Gastrocnemius medialis (tissue), 4 donors: ENCODE data around the gene HTR1A. TPM values are rescaled to one million over a fixed set of nuclear protein-coding genes. Genes with fewer than 3 reads are reported as not detected.
A peak's percentile ranks its signal among the peaks of the same experiment; 100 is the strongest.

Experiments used
- ATAC-seq, 2 donors: fragments of 150-250 bp; one replicate each; pipeline ENCODE4 v1.9.1; 2016
- DNase-seq, 2 donors: peaks; one replicate each; pipeline ENCODE4 v3.0.0-alpha.2; 2019
- H3K27ac ChIP-seq, 4 donors: fragments of 200-600 bp; sonication (generic); 1 replicate in 1 of 4; 2 replicates in 3 of 4; pipeline ENCODE4 v1.5.1; 2016 to 2018; ENCODE audit warnings: mild to moderate bottlenecking in 2 of 4, moderate library complexity in 1 of 4
- H3K27me3 ChIP-seq, 3 donors: fragments of 200-600 bp; sonication (generic) in 2 of 3; 1 replicate in 1 of 3; 2 replicates in 2 of 3; pipeline versions ENCODE4 v1.5.1 to v1.6.0; 2016 to 2019; ENCODE audit warnings: mild to moderate bottlenecking in 1 of 3, moderate library complexity in 1 of 3
- H3K36me3 ChIP-seq, 2 donors: fragments of 200-600 bp; sonication (generic) in 1 of 2; one replicate each; pipeline ENCODE4 v1.5.1; 2017 to 2018
- H3K4me1 ChIP-seq, 2 donors: fragments of 200-600 bp; sonication (generic) in 1 of 2; one replicate each; pipeline ENCODE4 v1.5.1; 2016 to 2017; ENCODE audit warnings: mild to moderate bottlenecking in 2 of 2
- H3K4me3 ChIP-seq, 4 donors: fragments of 200-600 bp; sonication (generic) in 3 of 4; 1 replicate in 1 of 4; 2 replicates in 3 of 4; pipeline ENCODE4 v1.5.1; 2016 to 2019; ENCODE audit warnings: mild to moderate bottlenecking in 2 of 4
- H3K9me3 ChIP-seq, 3 donors: fragments of 200-600 bp; sonication (generic) in 2 of 3; 1 replicate in 1 of 3; 2 replicates in 2 of 3; pipeline ENCODE4 v1.5.1; 2016 to 2019
- POLR2A ChIP-seq, 2 donors: fragments of 450-650 bp; IDR thresholded peaks; one replicate each; pipeline ENCODE4 v1.6.1; 2017; ENCODE audit warnings: antibody characterized with exemption in 2 of 2, mild to moderate bottlenecking in 2 of 2, moderate library complexity in 2 of 2
- in situ Hi-C, 4 donors: fragments of 200-750 bp; cut with MboI; loops; one replicate each; pipeline versions ENCODE4 v1.15.0 to v1.8.0; 2017; ENCODE audit warnings: low sequenced_read_pairs in 4 of 4
- intact Hi-C: fragments of 100-400 bp; cut with DNase I; formaldehyde crosslinking; loops from one replicate; pipeline ENCODE4 v1.15.1; 2023; ENCODE audit warnings: low total_unique reads
- total RNA-seq, 4 donors: library from RNA; depleted of rRNA; stranded (reverse); fragments of >200 nt; gene quantifications; one replicate each; pipeline versions ENCODE4 v1.1.0 to v1.2.3, GENCODE V29; 2016
- TF ChIP-seq, protein P1 (sequence below), 5 experiments: fragments of 450-650 bp in 3 of 5; fragments of 200-600 bp in 2 of 5; sonication (generic) in 2 of 5; IDR thresholded peaks in 4 of 5; conservative IDR thresholded peaks in 1 of 5; 1 replicate in 4 of 5; 2 replicates in 1 of 5; pipeline ENCODE4 v1.5.1; 2016 to 2019; ENCODE audit warnings: antibody characterized with exemption in 5 of 5, mild to moderate bottlenecking in 3 of 5, moderate library complexity in 3 of 5

The HTR1A gene
- total RNA-seq, 4 donors from 2014 or later = not detected

- Histone ChIP-seq H3K9me3 (no peaks in the 10 kb centered on the region), H3K4me1 (no peaks in the 10 kb centered on the region), H3K27me3 (peaks cover 23 to 38% (median 29%) of the 10 kb centered on the region in 3 donors), H3K36me3 (no peaks in the 10 kb centered on the region), H3K27ac (no peak overlapping the region), H3K4me3 (no peak overlapping the region)
- DNase-seq (no peak), ATAC-seq (no peak)
- in situ Hi-C loops = no loop called here
- intact Hi-C loops = loop anchor here (10.0 kb wide), 1 partner anchor 559 kb away; no protein-coding TSS in a partner anchor
- no peak for TF ChIP-seq POLR2A (IDR thresholded peaks at IDR 0.05)
- TF ChIP-seq, protein P1, sequence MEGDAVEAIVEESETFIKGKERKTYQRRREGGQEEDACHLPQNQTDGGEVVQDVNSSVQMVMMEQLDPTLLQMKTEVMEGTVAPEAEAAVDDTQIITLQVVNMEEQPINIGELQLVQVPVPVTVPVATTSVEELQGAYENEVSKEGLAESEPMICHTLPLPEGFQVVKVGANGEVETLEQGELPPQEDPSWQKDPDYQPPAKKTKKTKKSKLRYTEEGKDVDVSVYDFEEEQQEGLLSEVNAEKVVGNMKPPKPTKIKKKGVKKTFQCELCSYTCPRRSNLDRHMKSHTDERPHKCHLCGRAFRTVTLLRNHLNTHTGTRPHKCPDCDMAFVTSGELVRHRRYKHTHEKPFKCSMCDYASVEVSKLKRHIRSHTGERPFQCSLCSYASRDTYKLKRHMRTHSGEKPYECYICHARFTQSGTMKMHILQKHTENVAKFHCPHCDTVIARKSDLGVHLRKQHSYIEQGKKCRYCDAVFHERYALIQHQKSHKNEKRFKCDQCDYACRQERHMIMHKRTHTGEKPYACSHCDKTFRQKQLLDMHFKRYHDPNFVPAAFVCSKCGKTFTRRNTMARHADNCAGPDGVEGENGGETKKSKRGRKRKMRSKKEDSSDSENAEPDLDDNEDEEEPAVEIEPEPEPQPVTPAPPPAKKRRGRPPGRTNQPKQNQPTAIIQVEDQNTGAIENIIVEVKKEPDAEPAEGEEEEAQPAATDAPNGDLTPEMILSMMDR (IDR thresholded peaks at IDR 0.05 in 4 of 5, conservative IDR thresholded peaks at IDR 0.05 in 1 of 5) = no peak
Measured at GRCh38 chr5:63963926-63964325, 1.7 kb upstream of the HTR1A start.

- peaks cover 29 to 38% (median 30%) of the 10 kb centered on the region in 3 donors for H3K27me3 ChIP-seq
- H3K4me3 ChIP-seq = no peak overlapping the region
- in situ Hi-C loops = no loop called here
- no peaks in the 10 kb centered on the region for H3K4me1 ChIP-seq
- no peaks in the 10 kb centered on the region for H3K36me3 ChIP-seq
- TF ChIP-seq POLR2A (IDR thresholded peaks at IDR 0.05) = no peak
- TF ChIP-seq, protein P1 (IDR thresholded peaks at IDR 0.05 in 4 of 5, conservative IDR thresholded peaks at IDR 0.05 in 1 of 5) = peak in 1 of 5 experiments; percentile 27
- no peaks in the 10 kb centered on the region for H3K9me3 ChIP-seq
- H3K27ac ChIP-seq = no peak overlapping the region
- intact Hi-C loops = loop anchor here (10.0 kb wide), 1 partner anchor 558 kb away; no protein-coding TSS in a partner anchor
- no peak for DNase-seq
- no peak for ATAC-seq
Measured at GRCh38 chr5:63963080-63963735, 963 bp upstream of the HTR1A start.

GRCh38 chr5:63961598-63962161, 565 bp downstream of the HTR1A start:
- no peak for DNase-seq
- in situ Hi-C loops = no loop called here
- peaks cover 31 to 38% (median 32%) of the 10 kb centered on the region in 3 donors for H3K27me3 ChIP-seq

DNA sequence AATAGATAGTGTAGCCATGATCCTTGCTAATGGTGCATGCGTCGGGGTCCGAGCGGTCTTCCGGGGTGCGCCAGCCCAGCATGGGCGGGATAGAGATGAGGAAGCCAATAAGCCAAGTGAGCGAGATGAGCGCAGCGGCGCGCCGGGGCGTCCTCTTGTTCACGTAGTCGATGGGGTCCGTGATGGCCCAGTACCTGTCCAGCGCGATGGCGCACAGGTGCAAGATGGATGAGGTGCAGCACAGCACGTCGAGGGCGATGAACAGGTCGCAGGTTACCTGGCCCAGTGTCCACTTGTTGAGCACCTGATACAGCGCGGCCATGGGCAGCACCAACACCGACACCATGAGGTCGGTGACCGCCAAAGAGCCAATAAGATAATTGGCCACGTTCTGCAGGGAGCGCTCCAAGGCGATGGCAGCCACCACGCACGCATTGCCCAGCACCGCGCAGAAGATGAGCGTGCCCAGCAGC, 1.1 kb downstream of the HTR1A start:
- DNase-seq (no peak), ATAC-seq (no peak)
- in situ Hi-C loops = no loop called here
- no peaks in the 10 kb centered on the region for H3K4me1 ChIP-seq
- H3K36me3 ChIP-seq = no peaks in the 10 kb centered on the region
- H3K9me3 ChIP-seq = no peaks in the 10 kb centered on the region
- intact Hi-C loops = loop anchor here (10.0 kb wide), 1 partner anchor 556 kb away; no protein-coding TSS in a partner anchor
- H3K4me3 ChIP-seq = no peak overlapping the region
- H3K27ac ChIP-seq = no peak overlapping the region
- TF ChIP-seq POLR2A (IDR thresholded peaks at IDR 0.05) = no peak
- TF ChIP-seq, protein P1 (IDR thresholded peaks at IDR 0.05 in 4 of 5, conservative IDR thresholded peaks at IDR 0.05 in 1 of 5) = no peak
- peaks cover 31 to 38% (median 32%) of the 10 kb centered on the region in 3 donors for H3K27me3 ChIP-seq

More at GRCh38 chr5:63961598-63962161, 565 bp downstream of the HTR1A start:
- TF ChIP-seq, protein P1 (IDR thresholded peaks at IDR 0.05 in 4 of 5, conservative IDR thresholded peaks at IDR 0.05 in 1 of 5) = no peak
- TF ChIP-seq POLR2A (IDR thresholded peaks at IDR 0.05) = no peak
- no peak overlapping the region for H3K4me3 ChIP-seq
- intact Hi-C loops = loop anchor here (10.0 kb wide), 1 partner anchor 557 kb away; no protein-coding TSS in a partner anchor
- no peak overlapping the region for H3K27ac ChIP-seq
- no peaks in the 10 kb centered on the region for H3K9me3 ChIP-seq
- no peak for ATAC-seq
- H3K4me1 ChIP-seq = no peaks in the 10 kb centered on the region
- no peaks in the 10 kb centered on the region for H3K36me3 ChIP-seq
